ENCODE data around the gene CARS2. TPM values are rescaled to one million over a fixed set of nuclear protein-coding genes. Genes with fewer than 3 reads are reported as not detected.

Gene CARS2
- total RNA-seq, 1 experiment from 2014 or later, result 41.9 TPM

DNA sequence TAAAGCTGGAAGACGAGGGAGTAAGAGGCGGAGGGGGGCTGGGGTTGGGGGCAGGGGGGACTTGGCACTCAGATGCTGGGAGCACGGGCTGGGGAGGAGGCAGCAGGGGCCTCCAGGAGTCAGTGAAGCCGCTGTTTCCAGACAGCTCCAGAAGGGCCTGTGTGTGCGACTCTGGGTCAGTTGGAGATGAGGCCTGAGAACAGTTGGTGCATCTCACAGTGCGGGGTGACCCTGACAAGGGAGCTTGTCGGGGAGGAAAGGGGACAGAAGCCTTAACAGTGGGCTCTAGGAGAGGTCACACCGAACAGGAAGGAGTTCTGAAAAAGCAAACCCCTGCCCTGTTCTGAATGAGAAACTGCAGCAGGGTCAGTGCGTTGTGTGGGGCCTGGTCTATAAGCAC, 79.4 kb downstream of the CARS2 start:
- Histone ChIP-seq H3K18ac (ENCODE audit: insufficient read length, low read depth, low read length) (no peak overlapping the region), H3K23me2 (ENCODE audit: insufficient read length, low read depth, low read length, poor library complexity, severe bottlenecking) (no peaks in the 10 kb centered on the region), H2AK5ac (ENCODE audit: insufficient read length, low read length) (no peak overlapping the region), H2BK20ac (ENCODE audit: low read depth, low read length, poor library complexity, severe bottlenecking) (no peak overlapping the region), H3K14ac (ENCODE audit: insufficient read depth, low read length) (no peak overlapping the region), H3K79me1 (ENCODE audit: insufficient read depth, low read depth, low read length, poor library complexity, severe bottlenecking) (peaks cover 10% of the 10 kb centered on the region), H3K4me2 (ENCODE audit: insufficient read depth, insufficient read length, low read length) (no peak overlapping the region), H3K27ac (ENCODE audit: insufficient read length, low read depth, low read length) (no peak overlapping the region), H2AFZ (ENCODE audit: low read length) (no peak overlapping the region), H4K20me1 (ENCODE audit: control insufficient read depth, insufficient read depth, insufficient read length) (no peaks in the 10 kb centered on the region), H3K4me1 (ENCODE audit: insufficient read depth, low read length) (no peaks in the 10 kb centered on the region), H2BK15ac (ENCODE audit: low read depth, low read length) (no peak overlapping the region), H2BK5ac (ENCODE audit: insufficient read length, low read length) (no peak overlapping the region), H4K91ac (ENCODE audit: insufficient read length, low read depth, low read length) (no peak overlapping the region), H3K9me3 (ENCODE audit: control insufficient read depth, low read depth, low read length) (no peaks in the 10 kb centered on the region), H3K79me2 (ENCODE audit: insufficient read depth, low read length) (peaks cover 22% of the 10 kb centered on the region; the same call in 1 of the 2 replicates), H3K4ac (ENCODE audit: low read depth, low read length) (no peak overlapping the region), H3T11ph (ENCODE audit: low read length) (no peak overlapping the region), H3K56ac (ENCODE audit: insufficient read length, low read depth, low read length) (no peak overlapping the region), H3K9ac (ENCODE audit: extremely low read depth, insufficient read length, low read length) (no peak overlapping the region), H2BK12ac (ENCODE audit: insufficient read length, low read depth, low read length) (no peak overlapping the region), H3K27me3 (ENCODE audit: insufficient read depth, low read length) (no peaks in the 10 kb centered on the region), H3K23ac (ENCODE audit: insufficient read length, low read depth, low read length) (no peak overlapping the region), H4K5ac (ENCODE audit: insufficient read length, low read depth, low read length) (no peak overlapping the region), H4K8ac (replicated peaks; ENCODE audit: insufficient read length, low read depth, low read length) (no peak overlapping the region), H2BK120ac (ENCODE audit: low read depth, low read length, poor library complexity, severe bottlenecking) (no peak overlapping the region)
- WGBS (ENCODE audit: extremely low coverage, insufficient read length, low lambda C conversion rate), result no CpG with 5 or more reads among the region's 9 CpGs
- DNase-seq, result no peak
- TF ChIP-seq, protein P1, sequence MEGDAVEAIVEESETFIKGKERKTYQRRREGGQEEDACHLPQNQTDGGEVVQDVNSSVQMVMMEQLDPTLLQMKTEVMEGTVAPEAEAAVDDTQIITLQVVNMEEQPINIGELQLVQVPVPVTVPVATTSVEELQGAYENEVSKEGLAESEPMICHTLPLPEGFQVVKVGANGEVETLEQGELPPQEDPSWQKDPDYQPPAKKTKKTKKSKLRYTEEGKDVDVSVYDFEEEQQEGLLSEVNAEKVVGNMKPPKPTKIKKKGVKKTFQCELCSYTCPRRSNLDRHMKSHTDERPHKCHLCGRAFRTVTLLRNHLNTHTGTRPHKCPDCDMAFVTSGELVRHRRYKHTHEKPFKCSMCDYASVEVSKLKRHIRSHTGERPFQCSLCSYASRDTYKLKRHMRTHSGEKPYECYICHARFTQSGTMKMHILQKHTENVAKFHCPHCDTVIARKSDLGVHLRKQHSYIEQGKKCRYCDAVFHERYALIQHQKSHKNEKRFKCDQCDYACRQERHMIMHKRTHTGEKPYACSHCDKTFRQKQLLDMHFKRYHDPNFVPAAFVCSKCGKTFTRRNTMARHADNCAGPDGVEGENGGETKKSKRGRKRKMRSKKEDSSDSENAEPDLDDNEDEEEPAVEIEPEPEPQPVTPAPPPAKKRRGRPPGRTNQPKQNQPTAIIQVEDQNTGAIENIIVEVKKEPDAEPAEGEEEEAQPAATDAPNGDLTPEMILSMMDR (conservative IDR thresholded peaks at IDR 0.05), result no peak
- H3K4me3 Mint-ChIP-seq, result no peak overlapping the region
- H3K27me3 Mint-ChIP-seq (ENCODE audit: low read depth), result no peaks in the 10 kb centered on the region
- H3K27ac Mint-ChIP-seq, result peak overlapping the region in 2 of 3 experiments; percentile 25 to 86; a peak in 3 of 7 replicates
- peaks cover 20 to 55% (median 51%) of the 10 kb centered on the region in 3 experiments for H3K36me3 Mint-ChIP-seq (ENCODE audit: insufficient read depth in 1 of 3, low read depth in 3 of 3)
- no peaks in the 10 kb centered on the region for H3K9me3 Mint-ChIP-seq
- H3K4me1 Mint-ChIP-seq, result peaks cover 13 to 16% of the 10 kb centered on the region in 2 experiments
